Measurements from ENCODE around the gene ANKRD40.

- TF ChIP-seq CTCF (IDR thresholded peaks at IDR 0.05; ENCODE audit: low read depth, low read length) = no peak
- no peak for TF ChIP-seq POLR2A (IDR thresholded peaks at IDR 0.05; ENCODE audit: extremely low read depth, insufficient read length)
- TF ChIP-seq MAX (IDR thresholded peaks at IDR 0.05; ENCODE audit: low read depth, low read length) = no peak
Observed at GRCh38 chr17:50692448-50693035, 15.2 kb downstream of the ANKRD40 start.
